ENCODE results near the gene PITPNB.

GRCh38 chr22:27834364-27835185, 84.5 kb downstream of the PITPNB start:
- TF ChIP-seq, protein P1, sequence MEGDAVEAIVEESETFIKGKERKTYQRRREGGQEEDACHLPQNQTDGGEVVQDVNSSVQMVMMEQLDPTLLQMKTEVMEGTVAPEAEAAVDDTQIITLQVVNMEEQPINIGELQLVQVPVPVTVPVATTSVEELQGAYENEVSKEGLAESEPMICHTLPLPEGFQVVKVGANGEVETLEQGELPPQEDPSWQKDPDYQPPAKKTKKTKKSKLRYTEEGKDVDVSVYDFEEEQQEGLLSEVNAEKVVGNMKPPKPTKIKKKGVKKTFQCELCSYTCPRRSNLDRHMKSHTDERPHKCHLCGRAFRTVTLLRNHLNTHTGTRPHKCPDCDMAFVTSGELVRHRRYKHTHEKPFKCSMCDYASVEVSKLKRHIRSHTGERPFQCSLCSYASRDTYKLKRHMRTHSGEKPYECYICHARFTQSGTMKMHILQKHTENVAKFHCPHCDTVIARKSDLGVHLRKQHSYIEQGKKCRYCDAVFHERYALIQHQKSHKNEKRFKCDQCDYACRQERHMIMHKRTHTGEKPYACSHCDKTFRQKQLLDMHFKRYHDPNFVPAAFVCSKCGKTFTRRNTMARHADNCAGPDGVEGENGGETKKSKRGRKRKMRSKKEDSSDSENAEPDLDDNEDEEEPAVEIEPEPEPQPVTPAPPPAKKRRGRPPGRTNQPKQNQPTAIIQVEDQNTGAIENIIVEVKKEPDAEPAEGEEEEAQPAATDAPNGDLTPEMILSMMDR (IDR thresholded peaks at IDR 0.05; ENCODE audit: low read depth, low read length), result no peak
- no peak for TF ChIP-seq EZH2phosphoT487 (IDR thresholded peaks at IDR 0.05; ENCODE audit: low read depth)

All from OCI-LY3 (cell line).